A549 (cell line): ENCODE measurements around the gene JARID2. TPM values are rescaled to one million over a fixed set of nuclear protein-coding genes. Genes with fewer than 3 reads are reported as not detected.

ENCODE experiments used
- ATAC-seq, 2 experiments: fragments of 200-7000 bp in 1 of 2; fragments of >200 bp in 1 of 2; cut with Nextera tagmentation in 1 of 2; cut with Tn5 transposase in 1 of 2; 3 replicates each; pipeline versions ENCODE4 v1.8.0 to v1.9.1; 2018 to 2020; ENCODE audit warnings: mild to moderate bottlenecking in 1 of 2, moderate library complexity in 1 of 2
- CTCF ChIA-PET: fragments of 300-600 bp; sonication (Branson Sonifier 250); formaldehyde crosslinking; extraction: SDS; loops from one replicate; lab custom pipeline; 2021; ENCODE audit warnings: antibody characterized with exemption, inconsistent platforms; lab: Yijun Ruan, JAX
- POLR2A ChIA-PET: fragments of 350-600 bp; formaldehyde crosslinking; extraction: SDS; loops from one replicate; lab custom pipeline; 2021; ENCODE audit warnings: antibody characterized with exemption, inconsistent platforms; lab: Yijun Ruan, JAX
- DNase-seq, 2 experiments: peaks; one replicate each; pipeline versions ENCODE4 v3.0.0 to v3.0.0-alpha.2; 2011 to 2016; ENCODE audit warnings: low read depth in 1 of 2, low spot score in 1 of 2
- FAIRE-seq: peaks from 2 replicates; lab custom pipeline; 2011; peaks lifted over from hg19 to GRCh38; lab: Jason Lieb, UNC
- H3K27ac ChIP-seq, 2 experiments: fragments of >200 bp; sonication (Bioruptor Twin); formaldehyde crosslinking; 3 replicates each; pipeline ENCODE4 v1.5.1; 2016 to 2017
- H3K4me1 ChIP-seq: fragments of >200 bp; sonication (Bioruptor Twin); formaldehyde crosslinking; 3 replicates; pipeline ENCODE4 v1.6.1; 2016
- H3K4me2 ChIP-seq: fragments of >200 bp; sonication (Bioruptor Twin); formaldehyde crosslinking; 3 replicates; pipeline ENCODE4 v1.6.1; 2016
- H3K4me3 ChIP-seq: fragments of >200 bp; sonication (Bioruptor Twin); formaldehyde crosslinking; 3 replicates; pipeline ENCODE4 v1.5.1; 2016
- H3K9me3 ChIP-seq: fragments of >200 bp; sonication (Bioruptor Twin); formaldehyde crosslinking; 3 replicates; pipeline ENCODE4 v1.6.1; 2016
- CBX2 ChIP-seq: fragments of 200-600 bp; sonication (generic); IDR thresholded peaks from 2 replicates; pipeline ENCODE4 v1.6.1; 2016; ENCODE audit warnings: low read depth, mild to moderate bottlenecking, borderline replicate concordance
- CBX8 ChIP-seq: fragments of 200-600 bp; sonication (generic); IDR thresholded peaks from 2 replicates; pipeline ENCODE4 v1.6.1; 2016
- E2F6 ChIP-seq: IDR thresholded peaks from 2 replicates; pipeline ENCODE4 v1.6.1; 2012; ENCODE audit warnings: low read depth, borderline replicate concordance
- EP300 ChIP-seq, 2 experiments: fragments of >200 bp; sonication (Bioruptor Twin); formaldehyde crosslinking; IDR thresholded peaks; 2 replicates in 1 of 2; 3 replicates in 1 of 2; pipeline ENCODE4 v1.6.1; 2016 to 2017
- GATA3 ChIP-seq: IDR thresholded peaks from 2 replicates; pipeline ENCODE4 v1.6.1; 2012; ENCODE audit warnings: borderline replicate concordance
- HES2 ChIP-seq: fragments of >200 bp; sonication (Bioruptor Twin); formaldehyde crosslinking; IDR thresholded peaks from 2 replicates; pipeline ENCODE4 v1.6.1; 2016
- JUN ChIP-seq, 2 experiments: fragments of >200 bp; sonication (Bioruptor Twin); formaldehyde crosslinking; IDR thresholded peaks; 2 replicates in 1 of 2; 3 replicates in 1 of 2; pipeline ENCODE4 v1.6.1; 2016 to 2017
- JUNB ChIP-seq: fragments of >200 bp; sonication (Bioruptor Twin); formaldehyde crosslinking; IDR thresholded peaks from 2 replicates; pipeline ENCODE4 v1.6.1; 2016
- KDM1A ChIP-seq: fragments of 200-600 bp; sonication (generic); IDR thresholded peaks from 2 replicates; pipeline ENCODE4 v1.6.1; 2016; ENCODE audit warnings: low read depth, mild to moderate bottlenecking
- KDM5A ChIP-seq: fragments of 200-600 bp; sonication (generic); IDR thresholded peaks from 2 replicates; pipeline ENCODE4 v1.6.1; 2016; ENCODE audit warnings: antibody characterized with exemption, mild to moderate bottlenecking
- MAFK ChIP-seq: fragments of 450-650 bp; IDR thresholded peaks from 2 replicates; pipeline ENCODE4 v1.6.1; 2014; ENCODE audit not compliant: partially characterized antibody
- NFE2L2 ChIP-seq: fragments of 150-350 bp; conservative IDR thresholded peaks from 2 replicates; pipeline ENCODE4 v1.6.1; 2014; ENCODE audit warnings: low read length
- POLR2AphosphoS2 ChIP-seq: conservative IDR thresholded peaks from 2 replicates; pipeline ENCODE4 v1.6.1; 2012; ENCODE audit warnings: low read length, improper control_type of control experiment, inconsistent platforms
- RAD21 ChIP-seq, 2 experiments: fragments of >200 bp in 1 of 2; sonication (Bioruptor Twin) in 1 of 2; formaldehyde crosslinking in 1 of 2; IDR thresholded peaks in 1 of 2; conservative IDR thresholded peaks in 1 of 2; 2 replicates in 1 of 2; 3 replicates in 1 of 2; pipeline ENCODE4 v1.6.1; 2012 to 2018; ENCODE audit warnings: inconsistent platforms in 1 of 2
- RARB ChIP-seq: fragments of 250-450 bp; sonication (Bioruptor Pico); IDR thresholded peaks from 2 replicates; pipeline ENCODE4 v1.8.0; 2021; ENCODE audit warnings: mild to moderate bottlenecking, moderate library complexity
- RFX5 ChIP-seq: fragments of 450-650 bp; IDR thresholded peaks from 2 replicates; pipeline ENCODE4 v1.7.1; 2014; ENCODE audit warnings: antibody characterized with exemption, mild to moderate bottlenecking, moderate library complexity
- TP53 ChIP-seq: fragments of 250-450 bp; sonication (Bioruptor Pico); IDR thresholded peaks from 2 replicates; pipeline ENCODE4 v1.5.0; 2021; ENCODE audit warnings: mild to moderate bottlenecking, moderate library complexity
- WGBS: methylation state at CpG from one replicate; pipeline ENCODE4 v1.1.6; 2017; ENCODE audit errors: missing lambda C conversion rate; 5-methylcytosine and 5-hydroxymethylcytosine counted together
- polyA plus RNA-seq, 4 experiments: library from polyadenylated mRNA; depleted of rRNA in 3 of 4; stranded (reverse); fragments of >200 nt; fragmentation: RNase III in 1 of 4; extraction: RNeasy Plus Mini Kit Qiagen cat#74134 plus additional on column Dnase treatment in 1 of 4; gene quantifications; 2 replicates in 3 of 4; 3 replicates in 1 of 4; pipeline ENCODE4 v1.2.3, GENCODE V29; 2011 to 2017
- TF ChIP-seq, protein P1 (sequence below): fragments of 250-450 bp; sonication (Bioruptor Pico); IDR thresholded peaks from 2 replicates; pipeline ENCODE4 v1.5.0; 2020; ENCODE audit warnings: low read depth, mild to moderate bottlenecking, moderate library complexity
- TF ChIP-seq, protein P2 (sequence below): fragments of 250-450 bp; sonication (Bioruptor Pico); IDR thresholded peaks from 2 replicates; pipeline ENCODE4 v1.5.0; 2021; ENCODE audit warnings: mild to moderate bottlenecking, moderate library complexity, borderline replicate concordance

Gene JARID2
- polyA plus RNA-seq, 2 of the 4 experiments (the other 2 are of a cell fraction): 7.8 to 8.3 TPM

GRCh38 chr6:15351631-15352030 lies 105.8 kb downstream of the JARID2 start:
- 93% methylated on average over 3 of the region's 3 CpGs for WGBS
- DNase-seq: peak in 1 of 2 experiments; percentile 15
- peak; percentile 54 to 55; a peak in 2 of 6 replicates for ATAC-seq
- FAIRE-seq: no peak
- ChIA-PET CTCF (interaction anchor here (1.4 kb wide), 1 partner anchor 39 kb away, joined by 4 read pairs; no protein-coding TSS in a partner anchor), POLR2A (no interaction called here)
- no peak overlapping the region for H3K27ac ChIP-seq
- TF ChIP-seq RAD21 (conservative IDR thresholded peaks at IDR 0.05 in 1 of 2, IDR thresholded peaks at IDR 0.05 in 1 of 2): no peak
- H3K4me3 ChIP-seq: no peak overlapping the region
- H3K9me3 ChIP-seq: no peaks in the 10 kb centered on the region
- 0 out of 3 replicates have a peak overlapping the region, but pooled peaks have one; percentile 5 for H3K4me2 ChIP-seq
- peaks cover 18% of the 10 kb centered on the region; the same call in 2 of the 3 replicates for H3K4me1 ChIP-seq

GRCh38 chr6:15352220-15352619 lies 106.4 kb downstream of the JARID2 start:
- Histone ChIP-seq H3K27ac (no peak overlapping the region), H3K4me3 (no peak overlapping the region), H3K4me1 (peaks cover 18% of the 10 kb centered on the region; the same call in 2 of the 3 replicates), H3K9me3 (no peaks in the 10 kb centered on the region), H3K4me2 (no peak overlapping the region)
- TF ChIP-seq RFX5 (no peak), RARB (no peak), JUN (IDR thresholded peaks at IDR 0.05) (no peak), RAD21 (conservative IDR thresholded peaks at IDR 0.05 in 1 of 2, IDR thresholded peaks at IDR 0.05 in 1 of 2) (no peak), EP300 (IDR thresholded peaks at IDR 0.05) (no peak), JUNB (no peak), KDM5A (no peak)
- TF ChIP-seq, protein P1, sequence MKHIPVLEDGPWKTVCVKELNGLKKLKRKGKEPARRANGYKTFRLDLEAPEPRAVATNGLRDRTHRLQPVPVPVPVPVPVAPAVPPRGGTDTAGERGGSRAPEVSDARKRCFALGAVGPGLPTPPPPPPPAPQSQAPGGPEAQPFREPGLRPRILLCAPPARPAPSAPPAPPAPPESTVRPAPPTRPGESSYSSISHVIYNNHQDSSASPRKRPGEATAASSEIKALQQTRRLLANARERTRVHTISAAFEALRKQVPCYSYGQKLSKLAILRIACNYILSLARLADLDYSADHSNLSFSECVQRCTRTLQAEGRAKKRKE (CRISPR knock-in tag): no peak
- ChIA-PET CTCF (interaction anchor here (1.4 kb wide), 1 partner anchor 38 kb away, joined by 4 read pairs; no protein-coding TSS in a partner anchor), POLR2A (no interaction called here)
- DNase-seq (no peak), ATAC-seq (no peak), FAIRE-seq (no peak)
- WGBS: 74% methylated on average over 4 of the region's 4 CpGs

- Histone ChIP-seq H3K4me1 (peaks cover 18% of the 10 kb centered on the region; the same call in 2 of the 3 replicates), H3K4me2 (no peak overlapping the region), H3K27ac (no peak overlapping the region), H3K9me3 (no peaks in the 10 kb centered on the region), H3K4me3 (no peak overlapping the region)
- TF ChIP-seq KDM5A: no peak
- TF ChIP-seq JUN (IDR thresholded peaks at IDR 0.05): no peak
- TF ChIP-seq HES2: no peak
- TF ChIP-seq, protein P2, sequence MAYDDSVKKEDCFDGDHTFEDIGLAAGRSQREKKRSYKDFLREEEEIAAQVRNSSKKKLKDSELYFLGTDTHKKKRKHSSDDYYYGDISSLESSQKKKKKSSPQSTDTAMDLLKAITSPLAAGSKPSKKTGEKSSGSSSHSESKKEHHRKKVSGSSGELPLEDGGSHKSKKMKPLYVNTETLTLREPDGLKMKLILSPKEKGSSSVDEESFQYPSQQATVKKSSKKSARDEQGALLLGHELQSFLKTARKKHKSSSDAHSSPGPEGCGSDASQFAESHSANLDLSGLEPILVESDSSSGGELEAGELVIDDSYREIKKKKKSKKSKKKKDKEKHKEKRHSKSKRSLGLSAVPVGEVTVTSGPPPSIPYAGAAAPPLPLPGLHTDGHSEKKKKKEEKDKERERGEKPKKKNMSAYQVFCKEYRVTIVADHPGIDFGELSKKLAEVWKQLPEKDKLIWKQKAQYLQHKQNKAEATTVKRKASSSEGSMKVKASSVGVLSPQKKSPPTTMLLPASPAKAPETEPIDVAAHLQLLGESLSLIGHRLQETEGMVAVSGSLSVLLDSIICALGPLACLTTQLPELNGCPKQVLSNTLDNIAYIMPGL (CRISPR knock-in tag): no peak
- no peak for TF ChIP-seq KDM1A
- TF ChIP-seq POLR2AphosphoS2: no peak
- no peak for TF ChIP-seq CBX2
- no peak for TF ChIP-seq MAFK
- TF ChIP-seq E2F6: no peak
- no peak for TF ChIP-seq GATA3
- TF ChIP-seq JUNB: no peak
- TF ChIP-seq TP53 (CRISPR knock-in tag): no peak
- TF ChIP-seq NFE2L2: no peak
- TF ChIP-seq CBX8: no peak
- FAIRE-seq (no peak), DNase-seq (no peak), ATAC-seq (no peak)
- WGBS: 70% methylated on average over 2 of the region's 2 CpGs
- ChIA-PET CTCF (interaction anchor here (1.4 kb wide), 1 partner anchor 38 kb away, joined by 4 read pairs; no protein-coding TSS in a partner anchor), POLR2A (no interaction called here)
Measured at GRCh38 chr6:15352845-15353244, 107.0 kb downstream of the JARID2 start.
